HEK293 (cell line): ENCODE data around the gene DCUN1D2.

Source experiments
- CTCF ChIP-seq: fragments of 450-650 bp; formaldehyde crosslinking; IDR thresholded peaks from 2 replicates; pipeline ENCODE4 v1.5.1; 2016; ENCODE audit warnings: missing biosample characterization, missing genetic modification characterization
- ZNF112 ChIP-seq: fragments of 450-650 bp; formaldehyde crosslinking; IDR thresholded peaks from 2 replicates; pipeline ENCODE4 v1.5.0; 2017; ENCODE audit warnings: missing biosample characterization, missing genetic modification characterization

- TF ChIP-seq CTCF (tag by site-specific recombination): no peak
- TF ChIP-seq ZNF112 (tag by site-specific recombination): no peak
These were observed 69.5 kb downstream of the DCUN1D2 start for GRCh38 chr13:113420833-113421600.
